Large intestine (tissue), 3 donors: ENCODE data around the gene ENO3. TPM values are rescaled to one million over a fixed set of nuclear protein-coding genes. Genes with fewer than 3 reads are reported as not detected.
A peak's percentile ranks its signal among the peaks of the same experiment; 100 is the strongest.

Experiments
- DNase-seq, 2 donors: peaks; one replicate each; pipeline versions ENCODE4 v3.0.0 to v3.0.0-alpha.2; 2013
- H3K27ac ChIP-seq: one replicate; pipeline ENCODE4 v1.5.1; 2013; ENCODE audit warnings: low read length
- H3K27me3 ChIP-seq: 2 replicates; pipeline ENCODE4 v1.6.1; 2013; ENCODE audit warnings: low read length; ENCODE audit not compliant: control insufficient read depth, insufficient read depth
- H3K36me3 ChIP-seq: 2 replicates; pipeline ENCODE4 v1.6.1; 2013; ENCODE audit warnings: low read length; ENCODE audit not compliant: control insufficient read depth, insufficient read depth
- H3K4me1 ChIP-seq: one replicate; pipeline ENCODE4 v1.6.1; 2013; ENCODE audit warnings: low read length; ENCODE audit not compliant: control insufficient read depth, insufficient read depth
- H3K4me3 ChIP-seq: one replicate; pipeline ENCODE4 v1.5.1; 2013; ENCODE audit warnings: low read length
- H3K9me3 ChIP-seq: one replicate; pipeline ENCODE4 v1.6.1; 2013; ENCODE audit warnings: mild to moderate bottlenecking, low read depth, low read length, moderate library complexity; ENCODE audit not compliant: control insufficient read depth
- WGBS: methylation state at CpG from one replicate; pipeline ENCODE4 v1.1.5; 2013; ENCODE audit warnings: low lambda C conversion rate; ENCODE audit not compliant: insufficient coverage; 5-methylcytosine and 5-hydroxymethylcytosine counted together
- polyA plus RNA-seq: library from polyadenylated mRNA; unstranded; fragments of 120-200 nt; gene quantifications from one replicate; pipeline ENCODE4 v1.2.1, GENCODE V29; 2013

Gene ENO3
- polyA plus RNA-seq, 1 donor, result 31.4 TPM

GRCh38 chr17:4966844-4967538 lies 16.1 kb downstream of the ENO3 start:
- H3K27me3 ChIP-seq, result no peaks in the 10 kb centered on the region
- peaks cover 31% of the 10 kb centered on the region for H3K36me3 ChIP-seq
- peak; percentile 99 to 100 for DNase-seq
- H3K9me3 ChIP-seq, result no peaks in the 10 kb centered on the region
- peak overlapping the region; percentile 83 for H3K4me3 ChIP-seq
- peak overlapping the region; percentile 95 for H3K27ac ChIP-seq
- H3K4me1 ChIP-seq, result peaks cover 33% of the 10 kb centered on the region
- WGBS, result no CpG with 5 or more reads among the region's 42 CpGs

GRCh38 chr17:4967539-4968485 lies 16.9 kb downstream of the ENO3 start, which contains the start of gene SPAG7:
Gene SPAG7, minus strand, starts transcription at chr17:4967817. Its CDS starts 13 bp downstream, at chr17:4967804.
- peaks cover 33% of the 10 kb centered on the region for H3K4me1 ChIP-seq
- H3K9me3 ChIP-seq, result no peaks in the 10 kb centered on the region
- H3K27ac ChIP-seq, result peak within 1 kb of the TSS; percentile 95
- H3K27me3 ChIP-seq, result no peaks in the 10 kb centered on the region
- DNase-seq, result peak; percentile 97 to 100
- peaks cover 38% of the 10 kb centered on the region for H3K36me3 ChIP-seq
- H3K4me3 ChIP-seq, result peak within 1 kb of the TSS; percentile 83
- no CpG with 5 or more reads among the region's 66 CpGs for WGBS

GRCh38 chr17:4968486-4969046 lies 17.6 kb downstream of the ENO3 start:
- H3K36me3 ChIP-seq, result peaks cover 43% of the 10 kb centered on the region
- H3K4me1 ChIP-seq, result peaks cover 33% of the 10 kb centered on the region
- H3K9me3 ChIP-seq, result no peaks in the 10 kb centered on the region
- H3K27me3 ChIP-seq, result no peaks in the 10 kb centered on the region
- peak in 1 of 2 donors; percentile 58 for DNase-seq
- peak overlapping the region; percentile 83 for H3K4me3 ChIP-seq
- H3K27ac ChIP-seq, result peak overlapping the region; percentile 95
- no CpG with 5 or more reads among the region's 23 CpGs for WGBS

DNA sequence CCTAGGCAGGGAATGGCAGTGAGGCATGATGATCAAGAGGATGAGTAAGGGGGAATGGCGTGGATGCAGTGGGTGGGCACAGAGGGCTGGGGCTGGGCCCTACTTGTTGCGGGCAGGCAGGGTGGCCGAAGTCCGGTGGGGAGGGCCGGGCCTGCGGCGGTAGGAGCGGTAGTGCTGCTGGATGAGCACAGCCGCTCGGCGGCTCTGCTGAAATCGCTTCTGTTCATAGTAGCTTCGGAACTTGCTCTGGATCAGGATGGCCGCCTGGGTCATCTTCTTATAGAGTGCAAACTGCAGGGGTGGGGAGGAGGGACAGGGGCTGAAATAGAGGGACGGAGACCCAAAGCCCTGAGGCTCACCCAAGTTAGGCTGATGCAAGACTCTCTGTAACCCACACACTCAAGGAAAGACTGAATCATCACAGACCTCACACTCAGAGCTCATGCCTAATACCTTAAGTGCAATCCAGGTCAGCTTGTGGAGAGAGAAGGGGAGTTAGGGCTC lies 18.2 kb downstream of the ENO3 start:
- Histone ChIP-seq H3K27me3 (no peaks in the 10 kb centered on the region), H3K36me3 (peaks cover 48% of the 10 kb centered on the region)
- DNase-seq, result peak in 1 of 2 donors; percentile 60

DNA sequence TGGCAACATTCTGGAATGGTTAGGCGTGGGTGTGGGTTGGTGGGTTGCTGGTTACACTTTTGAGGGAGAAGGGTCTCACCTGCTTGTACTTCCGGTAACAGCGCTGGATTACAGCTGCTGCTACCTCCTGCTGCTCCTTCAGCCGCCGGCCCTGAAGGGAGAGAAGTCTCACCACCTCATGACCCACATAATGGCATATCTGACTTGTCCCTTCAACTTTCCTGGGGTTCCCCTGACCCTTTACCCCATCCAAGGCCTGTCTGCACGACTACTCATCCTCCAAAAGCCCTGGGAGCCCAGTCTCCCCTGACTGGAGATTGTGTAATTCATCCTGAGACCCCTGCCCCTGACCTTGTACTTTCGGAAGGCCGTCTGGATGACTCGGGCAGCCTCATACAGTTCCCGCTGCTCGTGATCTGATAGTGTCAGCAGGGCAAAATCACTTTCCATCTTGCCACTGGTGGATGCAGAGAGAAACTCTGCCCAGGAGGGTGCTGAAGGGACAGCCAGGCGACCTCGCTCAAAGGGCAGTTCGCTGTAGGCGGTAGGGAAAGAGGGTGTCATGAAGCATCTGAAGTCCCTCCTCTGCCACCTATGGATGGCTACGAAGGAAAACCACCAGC lies 18.7 kb downstream of the ENO3 start:
- H3K36me3 ChIP-seq, result peaks cover 54% of the 10 kb centered on the region
- H3K4me1 ChIP-seq, result peaks cover 33% of the 10 kb centered on the region
- peak overlapping the region; percentile 95 for H3K27ac ChIP-seq
- no CpG with 5 or more reads among the region's 16 CpGs for WGBS
- DNase-seq, result peak in 1 of 2 donors; percentile 52
- H3K9me3 ChIP-seq, result no peaks in the 10 kb centered on the region
- no peaks in the 10 kb centered on the region for H3K27me3 ChIP-seq
- peak overlapping the region; percentile 83 for H3K4me3 ChIP-seq

More for the DNA sequence above, 18.2 kb downstream of the ENO3 start:
- Histone ChIP-seq H3K27ac (peak overlapping the region; percentile 95), H3K4me1 (peaks cover 33% of the 10 kb centered on the region), H3K4me3 (peak overlapping the region; percentile 83), H3K9me3 (no peaks in the 10 kb centered on the region)
- no CpG with 5 or more reads among the region's 15 CpGs for WGBS

DNA sequence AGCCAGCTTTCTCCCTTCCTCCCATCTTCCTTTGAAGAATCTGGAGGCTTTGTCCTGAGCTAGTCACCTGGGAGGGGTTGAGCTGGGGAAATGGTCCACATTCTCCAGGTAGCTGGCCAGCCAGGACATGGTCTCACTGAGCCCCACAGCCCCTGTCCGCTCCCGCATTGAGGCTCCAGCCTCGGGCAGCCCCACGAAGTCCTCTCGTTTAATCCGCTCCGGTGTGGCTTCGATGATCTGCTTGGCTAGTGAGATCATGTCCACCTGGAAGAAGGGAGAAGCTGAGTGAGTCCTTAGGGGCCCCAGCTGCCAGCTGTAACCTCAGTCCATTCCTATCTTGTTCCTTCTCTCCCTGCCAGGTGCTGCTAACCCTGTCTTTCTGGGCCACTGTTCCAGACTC lies 19.4 kb downstream of the ENO3 start:
- Histone ChIP-seq H3K4me3 (no peak overlapping the region), H3K4me1 (peaks cover 32% of the 10 kb centered on the region), H3K27me3 (no peaks in the 10 kb centered on the region), H3K27ac (no peak overlapping the region), H3K9me3 (no peaks in the 10 kb centered on the region), H3K36me3 (peaks cover 59% of the 10 kb centered on the region)
- no CpG with 5 or more reads among the region's 8 CpGs for WGBS
- DNase-seq, result no peak

- no peaks in the 10 kb centered on the region for H3K9me3 ChIP-seq
- no peak overlapping the region for H3K27ac ChIP-seq
- H3K36me3 ChIP-seq, result peaks cover 65% of the 10 kb centered on the region
- WGBS, result no CpG with 5 or more reads among the region's 6 CpGs
- no peak overlapping the region for H3K4me3 ChIP-seq
- H3K27me3 ChIP-seq, result no peaks in the 10 kb centered on the region
- H3K4me1 ChIP-seq, result peaks cover 21% of the 10 kb centered on the region
- DNase-seq, result no peak
Measured at GRCh38 chr17:4971826-4972225, 20.9 kb downstream of the ENO3 start.

- Histone ChIP-seq H3K27ac (no peak overlapping the region), H3K4me1 (peaks cover 21% of the 10 kb centered on the region), H3K27me3 (no peaks in the 10 kb centered on the region), H3K9me3 (no peaks in the 10 kb centered on the region), H3K4me3 (no peak overlapping the region), H3K36me3 (peaks cover 70% of the 10 kb centered on the region)
- no peak for DNase-seq
- no CpG with 5 or more reads among the region's 12 CpGs for WGBS
Measured at GRCh38 chr17:4972322-4972721, 21.4 kb downstream of the ENO3 start.

DNA sequence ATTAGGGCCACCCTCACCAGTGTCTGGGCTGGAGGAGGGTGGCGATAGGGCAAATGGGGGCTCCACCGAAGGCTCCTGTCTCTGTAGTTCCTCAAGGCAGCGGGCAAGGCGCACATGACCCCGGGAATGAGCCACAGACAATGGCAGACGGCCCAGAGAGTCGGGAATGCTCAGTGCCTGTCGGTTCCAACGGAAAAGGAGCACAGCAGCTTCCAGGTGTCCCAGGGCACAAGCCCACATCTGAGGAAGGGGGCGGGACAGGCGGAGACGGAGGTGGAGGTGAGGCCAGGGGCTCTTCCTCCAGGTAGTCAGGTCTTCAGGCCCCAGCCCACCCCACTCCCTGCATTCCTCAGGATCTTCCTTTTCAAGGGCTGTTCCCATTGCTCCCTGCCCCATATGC lies 21.8 kb downstream of the ENO3 start:
- no peak for DNase-seq
- Histone ChIP-seq H3K27me3 (no peaks in the 10 kb centered on the region), H3K4me3 (no peak overlapping the region), H3K27ac (no peak overlapping the region), H3K4me1 (peaks cover 21% of the 10 kb centered on the region), H3K9me3 (no peaks in the 10 kb centered on the region), H3K36me3 (peaks cover 74% of the 10 kb centered on the region)
- WGBS, result no CpG with 5 or more reads among the region's 12 CpGs
